ENCODE measurements around the gene RANBP3L.

RANBP3L gene

DNA sequence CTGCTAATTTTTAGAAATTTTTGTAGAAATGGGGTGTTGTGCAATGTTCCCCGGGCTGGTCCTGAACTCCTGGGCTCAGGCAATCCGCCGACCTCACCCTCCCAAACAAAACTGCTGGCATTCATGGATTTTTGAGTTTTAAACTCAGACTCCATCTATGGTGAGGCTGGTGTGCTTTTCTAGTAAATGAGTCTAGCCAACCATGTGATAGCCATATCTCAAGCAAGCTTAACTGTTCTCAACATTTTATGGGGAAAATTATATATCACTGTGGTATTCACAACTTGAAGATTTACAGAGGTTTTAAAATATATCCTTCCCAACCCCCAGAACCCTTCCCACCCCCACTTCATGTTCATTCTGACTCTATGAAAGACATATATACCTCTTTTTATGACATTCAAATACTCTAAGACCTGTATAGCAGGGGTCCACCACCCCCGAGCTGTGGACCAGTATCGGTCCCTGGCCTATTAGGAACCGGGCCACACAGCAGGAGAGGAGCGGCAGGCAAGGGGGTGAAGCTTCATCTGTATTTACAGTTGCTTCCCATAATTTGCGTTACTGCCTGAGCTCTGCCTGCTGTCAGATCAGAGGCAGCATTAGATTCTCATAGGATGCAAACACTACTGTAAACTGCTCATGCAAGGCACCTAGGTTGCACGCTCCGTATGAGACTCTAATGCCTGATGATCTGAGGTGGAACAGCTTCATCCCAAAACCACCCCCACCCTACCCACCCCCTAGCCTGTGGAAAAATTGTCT, 55.5 kb downstream of the RANBP3L start:
- Histone ChIP-seq H3K79me2 (ENCODE audit: low read length) (peaks cover under 1% of the 10 kb centered on the region), H3K4me1 (ENCODE audit: low read length) (peaks cover 6% of the 10 kb centered on the region; the same call in 1 of the 2 replicates), H3F3A (ENCODE audit: insufficient read depth, low read length) (0 out of 2 replicates have a peak, but pooled peaks cover 2% of the 10 kb centered on the region), H3K9ac (ENCODE audit: low read length) (no peak overlapping the region), H4K20me1 (ENCODE audit: insufficient read depth, low read length) (no peaks in the 10 kb centered on the region), H2AFZ (ENCODE audit: low read length) (no peak overlapping the region), H3K4me2 (ENCODE audit: low read depth, low read length) (no peak overlapping the region), H3K9me3 (replicated peaks; ENCODE audit: insufficient read depth, low read length) (no peaks in the 10 kb centered on the region), H3K4me3 (ENCODE audit: low read length) (no peak overlapping the region), H3K27me3 (replicated peaks; ENCODE audit: insufficient read depth, low read length) (no peaks in the 10 kb centered on the region), H3K27ac (ENCODE audit: low read length) (no peak overlapping the region), H3K36me3 (replicated peaks; ENCODE audit: insufficient read depth, low read length) (no peaks in the 10 kb centered on the region), H3K9me2 (replicated peaks; ENCODE audit: insufficient read depth, low read length) (no peaks in the 10 kb centered on the region)
- DNase-seq = no peak
- no peak for TF ChIP-seq EZH2phosphoT487 (IDR thresholded peaks at IDR 0.05; ENCODE audit: low read length)
- TF ChIP-seq, protein P1, sequence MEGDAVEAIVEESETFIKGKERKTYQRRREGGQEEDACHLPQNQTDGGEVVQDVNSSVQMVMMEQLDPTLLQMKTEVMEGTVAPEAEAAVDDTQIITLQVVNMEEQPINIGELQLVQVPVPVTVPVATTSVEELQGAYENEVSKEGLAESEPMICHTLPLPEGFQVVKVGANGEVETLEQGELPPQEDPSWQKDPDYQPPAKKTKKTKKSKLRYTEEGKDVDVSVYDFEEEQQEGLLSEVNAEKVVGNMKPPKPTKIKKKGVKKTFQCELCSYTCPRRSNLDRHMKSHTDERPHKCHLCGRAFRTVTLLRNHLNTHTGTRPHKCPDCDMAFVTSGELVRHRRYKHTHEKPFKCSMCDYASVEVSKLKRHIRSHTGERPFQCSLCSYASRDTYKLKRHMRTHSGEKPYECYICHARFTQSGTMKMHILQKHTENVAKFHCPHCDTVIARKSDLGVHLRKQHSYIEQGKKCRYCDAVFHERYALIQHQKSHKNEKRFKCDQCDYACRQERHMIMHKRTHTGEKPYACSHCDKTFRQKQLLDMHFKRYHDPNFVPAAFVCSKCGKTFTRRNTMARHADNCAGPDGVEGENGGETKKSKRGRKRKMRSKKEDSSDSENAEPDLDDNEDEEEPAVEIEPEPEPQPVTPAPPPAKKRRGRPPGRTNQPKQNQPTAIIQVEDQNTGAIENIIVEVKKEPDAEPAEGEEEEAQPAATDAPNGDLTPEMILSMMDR (IDR thresholded peaks at IDR 0.05; ENCODE audit: low read length) = no peak
- TF ChIP-seq EZH2 (optimal IDR thresholded peaks at IDR 0.05; ENCODE audit: low read depth, low read length) = no peak

DNA sequence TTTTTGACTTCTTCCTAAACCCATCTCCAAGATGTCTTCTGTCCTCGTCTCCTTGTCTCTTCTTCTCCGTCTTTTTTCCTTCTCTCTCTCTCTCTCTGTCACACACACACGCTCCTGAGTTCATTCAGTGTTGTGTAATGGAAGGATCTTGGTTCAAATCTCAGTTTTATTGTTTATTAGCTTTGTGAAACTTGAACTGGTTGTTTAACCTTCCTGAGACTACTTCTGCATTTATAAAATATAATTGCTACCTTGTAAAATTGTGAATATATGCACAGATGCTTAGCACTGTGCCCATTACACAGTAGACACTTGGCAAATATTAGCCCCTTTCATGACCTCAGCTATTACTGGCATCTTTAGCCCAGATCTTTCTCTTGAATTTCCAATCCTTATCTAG, 57.6 kb downstream of the RANBP3L start:
- Histone ChIP-seq H3K4me3 (ENCODE audit: low read length) (no peak overlapping the region), H2AFZ (ENCODE audit: low read length) (no peak overlapping the region), H3K27ac (ENCODE audit: low read length) (no peak overlapping the region)

DNA sequence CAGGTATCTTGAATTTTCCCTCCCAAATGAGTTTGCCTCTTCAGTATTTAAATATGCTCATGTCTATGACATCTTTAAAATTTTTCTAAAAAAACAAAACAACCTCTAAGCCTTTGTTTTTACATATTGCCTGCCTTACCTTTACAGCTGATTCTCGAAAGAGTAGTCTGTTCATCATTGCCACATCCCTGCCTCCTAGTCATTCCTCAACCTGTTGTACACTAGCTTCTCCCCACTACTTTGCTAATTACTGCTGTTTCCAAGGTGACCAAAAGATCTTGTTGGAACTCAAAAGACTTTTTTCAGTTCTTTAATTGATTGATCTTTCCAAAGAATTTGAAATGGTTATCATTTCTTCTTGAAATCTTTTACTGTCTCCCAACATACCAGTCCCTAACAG, 58.0 kb downstream of the RANBP3L start:
- Histone ChIP-seq H3K27ac (ENCODE audit: low read length) (no peak overlapping the region), H3K9me2 (replicated peaks; ENCODE audit: insufficient read depth, low read length) (no peaks in the 10 kb centered on the region), H2AFZ (ENCODE audit: low read length) (no peak overlapping the region), H3K9ac (ENCODE audit: low read length) (no peak overlapping the region), H3K4me2 (ENCODE audit: low read depth, low read length) (no peak overlapping the region), H3K27me3 (replicated peaks; ENCODE audit: insufficient read depth, low read length) (no peaks in the 10 kb centered on the region), H3K36me3 (replicated peaks; ENCODE audit: insufficient read depth, low read length) (no peaks in the 10 kb centered on the region), H3K9me3 (replicated peaks; ENCODE audit: insufficient read depth, low read length) (no peaks in the 10 kb centered on the region), H4K20me1 (ENCODE audit: insufficient read depth, low read length) (no peaks in the 10 kb centered on the region), H3K79me2 (ENCODE audit: low read length) (peaks cover 22% of the 10 kb centered on the region), H3F3A (ENCODE audit: insufficient read depth, low read length) (peaks cover 23% of the 10 kb centered on the region), H3K4me1 (ENCODE audit: low read length) (peaks cover 23% of the 10 kb centered on the region), H3K4me3 (ENCODE audit: low read length) (no peak overlapping the region)
- TF ChIP-seq EZH2 (optimal IDR thresholded peaks at IDR 0.05; ENCODE audit: low read depth, low read length) = no peak
- TF ChIP-seq, protein P1 (IDR thresholded peaks at IDR 0.05; ENCODE audit: low read length) = no peak
- TF ChIP-seq EZH2phosphoT487 (IDR thresholded peaks at IDR 0.05; ENCODE audit: low read length) = no peak
- DNase-seq = no peak

More for the DNA sequence above, 57.6 kb downstream of the RANBP3L start:
- Histone ChIP-seq H4K20me1 (ENCODE audit: insufficient read depth, low read length) (no peaks in the 10 kb centered on the region), H3K9ac (ENCODE audit: low read length) (no peak overlapping the region), H3K27me3 (replicated peaks; ENCODE audit: insufficient read depth, low read length) (no peaks in the 10 kb centered on the region), H3K9me3 (replicated peaks; ENCODE audit: insufficient read depth, low read length) (no peaks in the 10 kb centered on the region), H3K4me2 (ENCODE audit: low read depth, low read length) (no peak overlapping the region), H3F3A (ENCODE audit: insufficient read depth, low read length) (peaks cover 23% of the 10 kb centered on the region), H3K9me2 (replicated peaks; ENCODE audit: insufficient read depth, low read length) (no peaks in the 10 kb centered on the region), H3K36me3 (replicated peaks; ENCODE audit: insufficient read depth, low read length) (no peaks in the 10 kb centered on the region), H3K79me2 (ENCODE audit: low read length) (peaks cover 18% of the 10 kb centered on the region), H3K4me1 (ENCODE audit: low read length) (peaks cover 19% of the 10 kb centered on the region)
- DNase-seq = no peak
- TF ChIP-seq EZH2 (optimal IDR thresholded peaks at IDR 0.05; ENCODE audit: low read depth, low read length) = no peak
- TF ChIP-seq, protein P1 (IDR thresholded peaks at IDR 0.05; ENCODE audit: low read length) = no peak
- TF ChIP-seq EZH2phosphoT487 (IDR thresholded peaks at IDR 0.05; ENCODE audit: low read length) = no peak
